ENCODE data around the gene CDCA4. TPM values are rescaled to one million over a fixed set of nuclear protein-coding genes. Genes with fewer than 3 reads are reported as not detected.
A peak's percentile ranks its signal among the peaks of the same experiment; 100 is the strongest.

Gene CDCA4
- total RNA-seq, 2 donors from 2014 or later = 12.3 to 17.6 TPM

- H3K9me3 ChIP-seq = no peaks in the 10 kb centered on the region
- intact Hi-C loops (cut with DNase I) = no loop called here
- TF ChIP-seq POLR2AphosphoS5 (IDR thresholded peaks at IDR 0.05) (no peak), CTCF (IDR thresholded peaks at IDR 0.05) (no peak), POLR2A (IDR thresholded peaks at IDR 0.05) (no peak)
- no peaks in the 10 kb centered on the region for H3K27me3 ChIP-seq (replicated peaks; ENCODE audit: insufficient read depth)
- H3K4me3 ChIP-seq = no peak overlapping the region
- H3K36me3 ChIP-seq = peaks cover 0 to 4% of the 10 kb centered on the region in 2 donors
- WGBS = 42% methylated on average over 8 of the region's 8 CpGs
- no peaks in the 10 kb centered on the region for H3K4me1 ChIP-seq (replicated peaks)
- DNase-seq (ENCODE audit: low spot score) = no peak
- no peak overlapping the region for H3K27ac ChIP-seq
These were observed 7.6 kb downstream of the CDCA4 start for GRCh38 chr14:105013150-105013785.

GRCh38 chr14:105012171-105012985 is 8.5 kb downstream of the CDCA4 start:
- DNase-seq (ENCODE audit: low spot score) = no peak
- H3K4me3 ChIP-seq = no peak overlapping the region
- H3K4me1 ChIP-seq (replicated peaks) = no peaks in the 10 kb centered on the region
- no peak overlapping the region for H3K27ac ChIP-seq
- TF ChIP-seq CTCF (IDR thresholded peaks at IDR 0.05) = peak in 3 of 4 experiments; percentile 22 to 51 (median 39)
- no peak for TF ChIP-seq POLR2A (IDR thresholded peaks at IDR 0.05)
- TF ChIP-seq POLR2AphosphoS5 (IDR thresholded peaks at IDR 0.05) = no peak
- no peaks in the 10 kb centered on the region for H3K27me3 ChIP-seq (replicated peaks; ENCODE audit: insufficient read depth)
- intact Hi-C loops (cut with DNase I) = no loop called here
- 51% methylated on average over 23 of the region's 23 CpGs for WGBS
- H3K9me3 ChIP-seq = no peaks in the 10 kb centered on the region
- H3K36me3 ChIP-seq = peaks cover 0 to 4% of the 10 kb centered on the region in 2 donors

- Histone ChIP-seq H3K36me3 (peaks cover 0 to 4% of the 10 kb centered on the region in 2 donors), H3K27ac (no peak overlapping the region), H3K9me3 (no peaks in the 10 kb centered on the region), H3K4me1 (replicated peaks) (no peaks in the 10 kb centered on the region), H3K4me3 (no peak overlapping the region), H3K27me3 (replicated peaks; ENCODE audit: insufficient read depth) (no peaks in the 10 kb centered on the region)
- intact Hi-C loops (cut with DNase I) = no loop called here
- TF ChIP-seq POLR2AphosphoS5 (IDR thresholded peaks at IDR 0.05) = no peak
- no peak for TF ChIP-seq POLR2A (IDR thresholded peaks at IDR 0.05)
- TF ChIP-seq CTCF (IDR thresholded peaks at IDR 0.05) = no peak
- no peak for DNase-seq (ENCODE audit: low spot score)
- WGBS = 82% methylated on average over 29 of the region's 29 CpGs
These were observed 9.4 kb downstream of the CDCA4 start for GRCh38 chr14:105011312-105011990.

GRCh38 chr14:105010891-105011291 is 10.0 kb downstream of the CDCA4 start:
- Histone ChIP-seq H3K4me1 (replicated peaks) (no peaks in the 10 kb centered on the region), H3K27ac (no peak overlapping the region), H3K9me3 (no peaks in the 10 kb centered on the region), H3K36me3 (peaks cover 0 to 4% of the 10 kb centered on the region in 2 donors), H3K4me3 (no peak overlapping the region), H3K27me3 (replicated peaks; ENCODE audit: insufficient read depth) (no peaks in the 10 kb centered on the region)
- WGBS = 79% methylated on average over 17 of the region's 17 CpGs
- no peak for DNase-seq (ENCODE audit: low spot score)
- no peak for TF ChIP-seq POLR2AphosphoS5 (IDR thresholded peaks at IDR 0.05)
- no peak for TF ChIP-seq CTCF (IDR thresholded peaks at IDR 0.05)
- TF ChIP-seq POLR2A (IDR thresholded peaks at IDR 0.05) = no peak
- intact Hi-C loops (cut with DNase I) = no loop called here
